HG03378 (cell line): Measurements from ENCODE around the gene SETX.

Experiments
- ATAC-seq: cut with Tn5 transposase; IDR thresholded peaks from one replicate; pipeline ENCODE4 v1.9.1; 2021; ENCODE audit warnings: mild to moderate bottlenecking, moderate library complexity; ENCODE audit not compliant: unreplicated experiment

Gene SETX

GRCh38 chr9:132356324-132356924 is 1.6 kb upstream of the SETX start:
- ATAC-seq, result no peak

- no peak for ATAC-seq
These were observed 3.3 kb downstream of the SETX start for GRCh38 chr9:132351404-132352045.

- no peak for ATAC-seq
These were observed 3.9 kb downstream of the SETX start for GRCh38 chr9:132350861-132351315.

GRCh38 chr9:132348676-132349075 is 6.1 kb downstream of the SETX start:
- ATAC-seq, result no peak

GRCh38 chr9:132346177-132346576 is 8.6 kb downstream of the SETX start:
- no peak for ATAC-seq

GRCh38 chr9:132341177-132341840 is 13.5 kb downstream of the SETX start:
- ATAC-seq, result no peak

GRCh38 chr9:132334364-132334763 is 20.4 kb downstream of the SETX start:
- ATAC-seq, result no peak

- no peak for ATAC-seq
These were observed 21.2 kb downstream of the SETX start for GRCh38 chr9:132333556-132333955.

- no peak for ATAC-seq
These were observed 26.2 kb downstream of the SETX start for GRCh38 chr9:132328580-132328979.

- no peak for ATAC-seq
These were observed 27.2 kb downstream of the SETX start for GRCh38 chr9:132327537-132327936.

GRCh38 chr9:132324425-132324824 is 30.4 kb downstream of the SETX start:
- no peak for ATAC-seq

- ATAC-seq, result no peak
These were observed 35.2 kb downstream of the SETX start for GRCh38 chr9:132319421-132320110.

- no peak for ATAC-seq
These were observed 41.9 kb downstream of the SETX start for GRCh38 chr9:132312873-132313272.

- ATAC-seq, result no peak
These were observed 42.4 kb downstream of the SETX start for GRCh38 chr9:132312426-132312825.

- ATAC-seq, result no peak
These were observed 42.8 kb downstream of the SETX start for GRCh38 chr9:132311978-132312377.

- no peak for ATAC-seq
These were observed 45.7 kb downstream of the SETX start for GRCh38 chr9:132309056-132309455.

- no peak for ATAC-seq
These were observed 53.3 kb downstream of the SETX start for GRCh38 chr9:132301521-132301920.

GRCh38 chr9:132299221-132299620 is 55.6 kb downstream of the SETX start:
- no peak for ATAC-seq

GRCh38 chr9:132295181-132295580 is 59.6 kb downstream of the SETX start:
- ATAC-seq, result no peak

- no peak for ATAC-seq
These were observed 61.6 kb downstream of the SETX start for GRCh38 chr9:132293145-132293721.

GRCh38 chr9:132288966-132289365 is 65.8 kb downstream of the SETX start:
- ATAC-seq, result no peak
